Stimulated activated CD8-positive, alpha-beta memory T cell treated with anti-CD3 and anti-CD28 coated beads, Interleukin-12 subunit alpha, Interleukin-12 subunit beta, amount 100 ng/mL, for 4 hours (primary cell): ENCODE data around the gene TEX29.

Experiments used
- DNase-seq: peaks from one replicate; pipeline ENCODE4 v3.0.0-alpha.2; 2020; ENCODE audit warnings: low read depth

The TEX29 gene

GRCh38 chr13:111319998-111320911 lies at the start of gene TEX29:
TEX29 (plus strand) TSS chr13:111320642; CDS start chr13:111320891, 249 bp downstream.
- no peak for DNase-seq

GRCh38 chr13:111270765-111271698 lies 49.4 kb upstream of the TEX29 start:
- DNase-seq = no peak

DNA sequence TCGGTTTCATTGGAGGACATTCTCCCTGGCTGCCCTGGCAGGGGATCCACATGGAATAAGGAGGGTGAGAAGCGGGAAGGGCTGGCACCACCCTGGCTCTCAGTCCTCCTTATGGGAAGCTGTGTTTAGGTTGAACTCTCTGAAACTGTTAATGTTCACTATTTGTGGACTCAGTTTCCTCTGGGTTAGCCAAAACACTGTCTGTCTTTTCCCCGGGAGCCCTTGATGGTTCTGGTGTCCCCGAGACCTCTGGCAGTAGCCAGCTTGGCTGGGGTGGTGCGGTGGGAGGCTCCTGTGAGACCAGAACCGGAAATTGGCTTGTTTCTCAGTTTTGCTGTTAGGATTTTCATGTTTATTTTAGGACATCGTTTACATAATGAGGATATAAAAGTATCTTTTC lies 48.3 kb upstream of the TEX29 start:
- DNase-seq = no peak

DNA sequence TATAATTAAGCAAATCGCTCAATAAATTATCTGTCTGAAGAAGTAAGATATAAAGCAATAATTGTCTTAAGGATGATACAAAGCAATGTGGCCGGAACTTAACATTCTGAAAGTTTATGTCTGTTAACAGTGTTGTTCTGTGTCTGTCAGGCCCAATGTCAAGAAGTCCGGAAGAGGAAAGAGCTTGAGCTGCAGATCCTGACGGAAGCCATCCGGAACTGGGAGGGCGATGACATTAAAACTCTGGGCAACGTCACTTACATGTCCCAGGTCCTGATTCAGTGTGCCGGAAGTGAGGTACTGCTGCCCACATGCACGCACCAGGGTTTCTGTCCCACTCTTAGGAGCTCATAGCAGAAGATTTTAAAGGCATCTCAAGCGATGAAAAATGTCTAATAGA lies 45.1 kb upstream of the TEX29 start:
- DNase-seq = no peak

DNA sequence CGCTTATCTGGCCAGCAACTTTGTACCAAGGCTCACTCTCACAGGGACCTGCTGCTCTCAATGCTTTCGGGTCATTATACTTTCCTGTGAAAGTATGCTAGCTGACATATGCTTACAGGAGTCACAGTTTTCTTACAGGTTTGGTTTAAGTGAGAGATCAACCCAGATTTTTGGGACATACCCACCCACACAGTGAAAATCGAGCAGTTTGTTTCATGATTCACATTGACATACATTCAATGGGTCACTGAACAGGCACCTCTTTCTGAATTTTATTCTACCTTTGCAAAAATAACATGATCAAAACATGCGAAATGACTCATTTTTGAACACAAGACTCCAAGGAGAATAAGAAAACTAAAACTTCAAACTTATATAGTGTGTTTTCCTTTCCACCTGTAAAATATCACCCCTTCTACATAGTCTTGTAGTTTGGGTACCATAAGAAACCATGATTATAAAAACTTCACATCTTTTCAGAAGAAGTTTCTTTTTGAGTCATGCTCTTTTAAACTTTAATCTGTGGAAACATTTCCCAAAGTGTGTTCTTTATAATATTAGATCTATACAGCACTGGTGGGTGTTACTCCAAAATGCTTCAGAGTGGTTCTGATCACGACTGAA lies 44.3 kb upstream of the TEX29 start:
- DNase-seq = no peak

- DNase-seq = no peak
Observed at GRCh38 chr13:111278258-111278657, 42.2 kb upstream of the TEX29 start.

GRCh38 chr13:111278743-111279652 lies 41.4 kb upstream of the TEX29 start:
- DNase-seq = no peak

GRCh38 chr13:111280226-111280625 lies 40.2 kb upstream of the TEX29 start:
- no peak for DNase-seq

DNA sequence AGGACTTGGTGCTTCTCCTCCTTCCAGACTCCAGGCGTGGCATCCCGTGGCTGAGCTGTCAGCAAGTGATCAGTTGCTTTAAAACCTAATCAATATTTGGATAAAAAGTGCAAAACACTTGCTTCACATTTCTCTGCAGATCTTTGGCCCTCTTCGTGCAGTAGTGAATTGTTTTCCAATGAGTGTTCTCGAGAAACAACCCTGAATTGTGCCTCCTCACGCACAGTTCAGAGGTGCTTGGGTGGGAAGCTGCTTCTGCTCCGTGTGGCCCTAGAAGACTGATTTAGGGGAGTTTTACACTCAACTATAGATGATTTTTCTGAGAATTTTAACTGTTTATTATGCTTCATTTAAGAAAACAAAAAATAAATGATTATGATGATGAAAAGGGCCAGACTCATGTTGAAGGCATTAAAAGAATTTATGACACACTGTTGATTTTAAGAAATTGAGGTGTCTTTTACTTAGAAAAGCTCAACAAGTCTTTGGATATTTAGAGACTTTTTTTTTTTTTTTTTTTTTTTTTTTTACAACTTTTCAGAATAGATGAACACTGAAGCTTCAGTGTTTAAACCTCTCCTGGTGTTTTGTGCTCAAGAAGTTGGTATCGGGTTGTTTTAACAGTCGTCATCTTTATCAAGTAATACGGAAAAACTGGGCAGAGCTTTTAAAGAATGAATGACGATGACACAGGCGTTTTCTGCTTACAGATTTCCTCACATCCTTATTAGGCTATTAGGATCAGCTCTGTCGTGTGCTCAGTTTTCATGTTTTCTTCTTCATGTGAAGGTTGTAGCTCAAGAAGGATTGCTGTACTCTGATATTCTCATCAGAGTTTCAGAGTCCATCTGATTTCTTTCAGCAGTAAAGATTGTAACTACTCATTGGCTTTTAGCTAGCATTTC lies 39.5 kb upstream of the TEX29 start:
- no peak for DNase-seq

- no peak for DNase-seq
Observed at GRCh38 chr13:111281751-111282311, 38.6 kb upstream of the TEX29 start.

GRCh38 chr13:111282425-111282824 lies 38.0 kb upstream of the TEX29 start:
- DNase-seq = no peak

DNA sequence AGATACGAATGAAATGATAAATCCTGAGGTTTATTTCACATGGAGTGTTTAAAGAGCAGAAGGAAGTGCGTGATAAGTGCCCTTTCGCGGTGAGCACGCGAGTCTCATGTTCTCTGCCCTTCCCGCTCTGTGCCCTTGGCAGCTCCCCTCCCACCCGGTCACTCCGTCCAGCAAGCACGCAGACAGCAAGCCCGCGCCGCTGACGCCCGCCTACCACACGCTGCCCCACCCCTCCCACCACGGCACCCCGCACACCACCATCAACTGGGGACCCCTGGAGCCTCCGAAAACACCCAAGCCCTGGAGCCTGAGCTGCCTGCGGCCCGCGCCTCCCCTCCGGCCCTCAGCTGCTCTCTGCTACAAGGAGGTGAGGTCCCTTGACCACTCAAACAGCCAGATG lies 37.4 kb upstream of the TEX29 start:
- DNase-seq = no peak

DNA sequence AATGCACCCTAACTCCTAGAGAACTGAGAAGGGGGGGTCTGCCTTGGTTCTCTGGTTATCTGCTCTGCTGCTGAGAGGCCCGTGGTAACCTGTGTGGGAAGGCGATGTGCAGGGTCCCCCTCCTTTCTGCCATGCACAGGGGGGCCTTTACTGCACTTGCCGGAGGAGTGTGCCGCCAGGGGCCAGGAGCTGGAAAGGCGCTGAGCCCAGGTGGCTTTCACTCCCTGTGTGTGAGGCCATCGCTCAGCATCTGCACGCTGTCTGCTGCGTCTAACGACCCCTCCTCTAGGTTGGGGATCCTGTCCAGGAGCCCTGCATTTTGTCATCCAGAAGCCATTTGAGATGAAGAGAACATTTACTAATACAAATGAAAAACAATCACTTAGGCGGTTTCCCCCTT lies 37.0 kb upstream of the TEX29 start:
- DNase-seq = no peak

DNA sequence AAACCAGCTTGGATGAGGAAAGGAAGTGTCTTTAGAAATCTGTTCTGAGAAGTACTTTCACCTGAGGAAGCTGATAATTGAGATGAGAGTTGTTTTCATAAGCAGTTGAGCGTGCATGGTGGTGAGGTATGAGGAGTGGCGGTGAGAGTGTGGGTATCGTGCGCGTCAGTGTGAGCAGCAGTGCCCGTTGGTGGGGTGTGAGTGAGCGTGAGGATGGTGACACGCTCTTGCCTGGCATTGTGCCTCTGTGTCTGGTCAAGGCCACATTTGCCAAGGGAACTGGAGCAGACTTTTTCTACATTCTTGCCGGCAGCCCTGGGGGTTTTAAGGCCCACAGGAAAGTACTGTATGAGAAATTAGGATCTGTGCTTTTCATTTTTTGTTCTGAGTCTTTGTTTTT lies 36.5 kb upstream of the TEX29 start:
- no peak for DNase-seq

DNA sequence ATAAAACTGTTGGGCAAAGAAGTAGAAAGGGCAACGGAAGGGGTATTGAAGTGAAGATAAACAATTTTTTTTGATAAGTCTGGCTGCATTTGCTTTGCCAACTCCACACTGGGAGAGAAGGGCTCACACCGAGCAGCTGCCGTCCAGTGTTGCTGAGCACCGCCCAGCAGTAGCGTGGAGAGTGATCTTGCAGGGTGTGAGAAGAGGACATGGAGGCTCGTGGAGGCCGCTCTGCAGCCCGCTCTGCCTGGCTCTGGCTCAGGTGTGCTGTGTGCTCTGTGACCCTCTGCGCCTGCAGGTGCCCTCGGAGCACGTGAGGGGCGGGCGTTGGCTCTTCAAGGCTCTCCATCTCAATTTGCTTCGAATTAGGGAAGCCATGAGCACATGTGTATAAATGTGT lies 35.9 kb upstream of the TEX29 start:
- no peak for DNase-seq

GRCh38 chr13:111286162-111286561 lies 34.3 kb upstream of the TEX29 start:
- no peak for DNase-seq

DNA sequence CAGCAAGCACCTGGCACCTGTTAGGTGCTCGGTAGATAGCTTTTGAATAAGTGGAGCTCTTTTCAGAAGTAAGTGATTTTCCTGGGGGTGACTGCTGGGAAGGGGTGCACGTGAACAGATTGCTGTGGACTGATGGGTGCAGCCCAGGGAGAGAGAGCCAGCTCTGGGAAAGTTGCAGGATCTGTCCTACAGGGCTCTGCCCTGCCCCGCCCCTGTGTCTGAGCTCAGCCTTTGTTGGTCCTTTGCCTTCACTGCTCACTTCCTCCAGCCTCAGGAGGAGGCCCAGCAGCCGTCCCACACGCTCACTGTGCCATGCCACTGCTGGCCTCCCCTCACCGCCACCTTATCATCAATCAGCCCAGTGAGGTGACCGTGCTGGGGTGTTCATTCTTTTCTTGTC lies 33.7 kb upstream of the TEX29 start:
- DNase-seq = no peak

GRCh38 chr13:111287201-111287600 lies 33.2 kb upstream of the TEX29 start:
- no peak for DNase-seq

- DNase-seq = no peak
Observed at GRCh38 chr13:111288276-111288675, 32.2 kb upstream of the TEX29 start.

DNA sequence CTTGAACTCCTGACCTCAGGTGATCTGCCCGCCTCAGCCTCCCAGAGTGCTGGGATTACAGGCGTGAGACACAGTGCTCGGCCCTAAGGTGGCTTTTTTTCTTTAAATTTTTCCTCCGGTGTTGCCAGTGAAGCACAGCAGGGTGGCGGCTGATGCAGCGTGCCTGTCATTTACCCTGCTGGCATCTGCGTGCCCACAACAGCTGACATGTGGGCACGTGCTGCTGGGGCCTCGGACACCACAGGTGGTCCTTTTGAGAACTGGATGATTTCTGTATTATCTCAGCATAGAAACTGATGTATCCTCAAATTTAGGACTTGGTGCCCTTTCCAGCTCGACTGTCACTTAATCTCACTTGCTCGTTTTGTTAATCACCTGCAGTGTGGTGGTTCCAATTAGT lies 31.2 kb upstream of the TEX29 start:
- no peak for DNase-seq
